GM19239 (cell line): ENCODE results near the gene SNX33.
"Not testable (repeated sequence)": the region's sequence is repeated elsewhere in the genome, so short reads cannot be mapped to it uniquely, and the experiment has no call there.

Experiments used
- DNase-seq: peaks from one replicate; pipeline ENCODE4 v3.0.0; 2011; ENCODE audit warnings: low spot score; ENCODE audit not compliant: insufficient read length
- FAIRE-seq: peaks from 2 replicates; lab custom pipeline; 2011; peaks lifted over from hg19 to GRCh38; lab: Jason Lieb, UNC

The SNX33 gene, protein sequence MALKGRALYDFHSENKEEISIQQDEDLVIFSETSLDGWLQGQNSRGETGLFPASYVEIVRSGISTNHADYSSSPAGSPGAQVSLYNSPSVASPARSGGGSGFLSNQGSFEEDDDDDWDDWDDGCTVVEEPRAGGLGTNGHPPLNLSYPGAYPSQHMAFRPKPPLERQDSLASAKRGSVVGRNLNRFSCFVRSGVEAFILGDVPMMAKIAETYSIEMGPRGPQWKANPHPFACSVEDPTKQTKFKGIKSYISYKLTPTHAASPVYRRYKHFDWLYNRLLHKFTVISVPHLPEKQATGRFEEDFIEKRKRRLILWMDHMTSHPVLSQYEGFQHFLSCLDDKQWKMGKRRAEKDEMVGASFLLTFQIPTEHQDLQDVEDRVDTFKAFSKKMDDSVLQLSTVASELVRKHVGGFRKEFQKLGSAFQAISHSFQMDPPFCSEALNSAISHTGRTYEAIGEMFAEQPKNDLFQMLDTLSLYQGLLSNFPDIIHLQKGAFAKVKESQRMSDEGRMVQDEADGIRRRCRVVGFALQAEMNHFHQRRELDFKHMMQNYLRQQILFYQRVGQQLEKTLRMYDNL

DNA sequence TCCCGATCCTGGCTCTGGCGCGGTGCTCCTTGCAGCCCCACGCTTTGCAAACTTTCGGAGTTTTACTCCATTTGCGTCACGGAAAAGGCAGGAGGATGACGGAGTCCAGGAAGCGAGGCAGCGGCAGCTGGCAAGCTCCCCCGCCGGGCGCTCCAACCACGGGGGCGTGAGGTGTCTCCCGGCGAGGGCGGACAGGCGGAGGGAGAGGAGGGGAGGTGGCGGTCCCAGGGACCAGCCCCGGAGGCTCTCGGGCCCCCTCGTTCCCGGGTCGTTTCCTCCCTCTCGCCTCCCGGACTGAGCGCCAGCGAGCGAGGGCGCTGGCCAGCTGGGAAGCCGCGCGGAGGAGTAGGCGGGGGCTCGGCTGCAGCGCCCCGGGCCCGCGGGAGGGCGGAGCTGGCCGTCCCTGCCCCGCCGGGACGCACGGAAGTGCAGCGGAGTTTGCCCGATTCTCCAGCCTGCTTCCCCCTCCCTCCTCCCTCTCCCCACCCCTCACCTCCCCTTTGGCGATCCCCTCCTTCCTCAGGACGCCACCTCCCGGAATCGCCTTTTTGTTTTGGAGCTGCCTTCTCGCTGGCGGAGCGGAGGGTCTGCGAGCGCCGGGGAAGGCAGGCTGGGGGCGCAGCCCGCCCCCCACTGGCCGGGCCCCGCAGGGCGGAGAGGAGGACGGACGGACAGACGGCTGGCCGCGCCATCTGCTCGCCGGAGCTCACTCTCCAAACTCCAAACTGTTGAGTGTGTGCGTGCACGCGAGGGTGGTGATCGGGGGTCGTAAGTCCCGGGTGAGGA lies at the start of gene SNX33:
SNX33 (plus strand) TSS at position 543 of the 786 bp plus-strand sequence. CDS start 1,191 bp downstream, outside the sequence.
- peak; percentile 57 for DNase-seq
- FAIRE-seq: peak; percentile 57

- FAIRE-seq (no peak), DNase-seq (no peak)
These were observed 49.4 kb upstream of the SNX33 start for GRCh38 chr15:75598361-75598760.

- DNase-seq: no peak
- no peak for FAIRE-seq
These were observed 48.3 kb upstream of the SNX33 start for GRCh38 chr15:75599401-75599800.

DNA sequence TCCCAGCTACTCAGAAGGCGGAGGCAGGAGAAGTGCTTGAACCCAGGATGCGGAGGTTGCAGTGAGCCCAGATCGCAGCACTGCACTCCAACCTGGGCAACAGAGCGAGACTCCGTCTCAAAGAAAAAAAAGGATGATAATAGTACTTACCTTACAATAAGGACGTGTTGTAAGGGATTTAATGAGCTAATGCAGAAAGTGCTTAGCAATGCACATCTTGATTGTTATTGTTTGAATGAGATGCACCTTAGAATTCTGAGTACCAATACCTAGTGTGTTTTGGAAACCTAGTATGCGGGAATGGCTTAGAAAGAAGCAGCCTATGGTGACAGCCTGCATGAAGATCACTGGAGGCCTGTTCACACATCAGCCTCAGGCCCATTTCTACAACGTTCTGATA lies 41.7 kb upstream of the SNX33 start:
- DNase-seq: no peak

GRCh38 chr15:75606711-75607699 lies 40.7 kb upstream of the SNX33 start:
- DNase-seq: no peak
- FAIRE-seq: no peak

More for the DNA sequence above, 41.7 kb upstream of the SNX33 start:
- no peak for FAIRE-seq

- FAIRE-seq: no peak
These were observed 30.9 kb upstream of the SNX33 start for GRCh38 chr15:75616766-75617165.

DNA sequence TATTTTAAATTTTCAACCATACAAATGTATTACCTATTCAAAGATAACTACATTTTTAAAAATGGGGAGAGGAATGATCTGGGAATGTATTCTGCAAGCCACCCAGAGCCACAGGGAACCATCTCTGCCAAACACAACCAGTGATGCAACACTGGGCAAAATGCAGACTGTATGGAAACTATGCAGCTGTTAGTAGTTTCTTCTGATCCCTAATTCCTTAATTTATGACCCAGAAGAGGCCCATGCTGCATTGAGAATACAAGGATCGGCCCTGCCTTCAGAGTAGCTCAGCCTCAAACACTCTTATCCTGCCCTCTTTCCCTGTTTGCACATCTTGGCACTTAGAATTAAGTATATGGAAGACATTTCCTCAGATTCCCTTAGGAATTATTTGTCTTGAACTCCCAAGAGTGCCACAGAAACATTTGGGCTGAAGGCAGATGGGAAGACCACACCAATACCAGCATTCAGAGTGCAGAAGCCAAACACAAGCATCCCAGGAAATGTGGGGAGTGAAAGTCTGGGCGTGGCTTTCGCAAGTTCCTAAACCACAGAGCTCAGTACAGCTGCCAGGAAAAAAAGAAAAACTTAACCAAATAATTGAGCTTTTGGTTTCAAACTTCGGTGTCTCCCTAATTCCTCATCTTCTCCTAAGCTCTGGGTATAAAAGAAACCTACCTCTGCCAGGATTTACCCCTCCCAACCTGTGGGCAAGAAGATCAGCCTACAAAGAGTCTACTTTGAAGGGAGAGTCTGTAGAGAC lies 27.5 kb upstream of the SNX33 start:
- DNase-seq: no peak
- no peak for FAIRE-seq

More at GRCh38 chr15:75616766-75617165, 30.9 kb upstream of the SNX33 start:
- DNase-seq: no peak

DNA sequence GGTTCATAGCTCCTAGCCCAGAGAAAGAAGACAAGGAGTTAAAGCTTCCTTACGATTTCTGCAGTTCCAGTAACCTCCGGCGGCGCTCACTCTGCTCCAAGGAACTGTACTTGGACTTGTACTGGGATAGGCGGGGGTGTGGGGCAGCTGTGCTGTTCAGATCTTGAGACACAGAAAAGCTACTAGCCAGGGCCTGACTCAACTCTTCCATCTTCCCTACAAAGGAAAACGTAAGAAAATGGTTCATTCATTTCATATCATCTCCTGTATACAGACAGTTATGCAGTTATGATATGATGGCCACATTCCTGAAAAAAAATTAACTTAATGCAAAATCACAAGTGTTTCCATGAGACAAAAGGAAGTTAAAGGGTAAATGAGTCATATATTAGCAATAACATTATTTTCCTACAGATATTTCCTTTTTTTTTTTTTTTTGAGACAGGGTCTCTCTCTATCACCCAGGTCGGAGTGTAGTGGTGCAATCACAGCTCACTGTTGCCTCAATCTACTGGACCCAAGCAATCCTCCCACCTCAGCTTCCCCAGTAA lies 26.8 kb upstream of the SNX33 start:
- DNase-seq (no peak), FAIRE-seq (no peak)

- DNase-seq (no peak), FAIRE-seq (no peak)
These were observed 25.2 kb upstream of the SNX33 start for GRCh38 chr15:75622505-75622904.

DNA sequence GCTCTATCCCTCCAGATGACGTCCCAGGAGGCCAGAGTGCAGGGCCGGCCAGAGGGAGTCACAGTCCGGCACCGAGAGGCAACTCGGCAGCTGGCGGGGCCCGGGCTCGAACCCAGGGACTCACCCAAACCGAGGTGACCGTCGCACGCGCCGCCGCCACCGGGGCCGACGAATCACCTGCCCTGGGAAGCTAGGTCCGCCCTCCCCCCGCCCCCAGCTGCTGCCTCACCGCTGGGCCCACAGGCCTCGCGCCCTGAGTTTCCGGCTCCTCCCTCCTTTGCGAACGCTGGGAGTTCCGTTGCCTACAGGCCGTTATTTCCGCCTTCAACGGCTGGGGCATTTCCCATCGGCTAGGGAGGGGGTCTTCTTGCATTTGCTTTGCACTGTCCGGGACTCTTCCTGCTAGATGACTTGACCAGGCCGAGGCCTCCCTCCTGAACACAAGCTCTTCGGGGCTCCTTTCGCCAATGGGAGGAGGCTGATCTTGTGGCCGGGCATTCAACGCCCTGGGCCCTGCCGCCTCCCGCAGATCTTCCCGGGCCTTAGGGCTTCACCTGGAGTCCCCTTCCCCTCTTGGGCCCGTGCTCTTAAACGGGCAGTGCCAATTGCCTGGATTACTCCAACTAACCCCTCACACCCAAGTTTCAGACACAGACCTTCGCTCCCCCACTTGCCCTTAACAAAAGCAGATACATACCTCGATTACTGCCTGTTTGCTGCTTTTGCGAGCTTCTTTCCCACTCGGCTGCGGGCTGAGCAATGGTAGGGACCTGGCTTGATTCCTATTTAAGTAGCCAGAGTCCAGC lies 22.0 kb upstream of the SNX33 start, which contains the start of gene SNUPN:
SNUPN (minus strand) TSS at position 184 of the 806 bp plus-strand sequence. CDS start 4,674 bp downstream, outside the sequence.
- DNase-seq (peak; percentile 96), FAIRE-seq (peak; percentile 90)

DNA sequence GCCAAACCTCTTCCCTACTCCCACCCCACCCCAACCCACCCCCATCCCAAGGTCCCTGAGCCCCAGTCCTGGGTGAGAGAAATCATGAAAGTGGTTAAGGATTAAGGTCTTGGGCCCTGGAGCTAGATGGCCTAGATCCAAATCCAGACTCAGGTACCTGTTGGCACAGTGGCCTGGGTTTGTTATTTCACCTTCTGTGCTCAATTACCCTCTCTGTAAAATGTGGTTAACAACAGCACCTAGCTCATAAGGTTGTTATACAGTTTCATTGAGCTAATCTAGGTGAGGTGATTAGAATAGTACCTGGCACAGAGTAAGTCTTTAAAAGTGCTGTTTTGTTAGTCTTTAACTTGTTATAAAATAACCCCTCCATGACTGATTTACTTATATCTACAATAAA lies 15.8 kb upstream of the SNX33 start:
- FAIRE-seq: no peak
- DNase-seq: no peak

DNA sequence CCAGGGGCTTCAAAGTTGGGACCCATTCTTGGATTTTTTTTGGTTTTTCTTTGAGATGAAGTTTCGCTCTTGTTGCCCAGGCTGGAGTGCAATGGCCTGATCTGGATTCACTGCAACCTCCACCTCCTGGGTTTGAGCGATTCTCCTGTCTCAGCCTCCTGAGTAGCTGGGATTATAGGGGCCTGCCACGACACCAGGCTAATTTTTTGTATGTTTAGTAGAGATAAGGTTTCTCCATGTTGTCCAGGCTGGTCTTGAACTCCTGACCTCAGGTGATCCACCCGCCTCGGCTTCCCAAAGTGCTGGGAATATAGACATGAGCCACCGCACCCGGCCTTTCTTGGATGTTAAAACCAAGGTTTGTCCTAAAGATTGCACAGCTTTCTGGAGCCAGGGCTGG lies 13.8 kb upstream of the SNX33 start:
- FAIRE-seq, DNase-seq: not testable (repeated sequence)

DNA sequence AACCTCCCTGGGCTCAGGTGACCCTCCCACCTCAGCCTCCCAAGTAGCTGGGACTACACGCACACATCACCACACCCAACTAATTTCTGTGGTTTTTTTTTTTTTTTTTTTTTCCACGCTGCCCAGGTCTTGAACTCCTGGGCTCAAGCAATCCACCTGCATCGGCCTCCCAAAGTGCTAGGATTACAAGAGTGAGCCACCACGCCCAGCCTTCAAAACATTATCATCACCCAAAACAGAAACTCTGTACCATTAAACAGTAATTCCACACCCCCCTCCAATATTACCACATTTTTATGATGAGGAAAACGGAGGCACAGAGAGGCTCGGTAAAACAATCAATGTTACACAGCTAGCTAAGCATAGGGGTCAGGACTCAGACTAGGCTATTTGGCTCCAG lies 11.7 kb upstream of the SNX33 start:
- no peak for FAIRE-seq
- no peak for DNase-seq

- DNase-seq: no peak
- no peak for FAIRE-seq
These were observed 10.3 kb upstream of the SNX33 start for GRCh38 chr15:75637245-75638009.

- no peak for DNase-seq
- FAIRE-seq: peak; percentile 84
These were observed 8.5 kb upstream of the SNX33 start for GRCh38 chr15:75639191-75639708.

- peak; percentile 89 for DNase-seq
- FAIRE-seq: peak; percentile 99
These were observed 7.8 kb upstream of the SNX33 start, which contains the start of gene IMP3 for GRCh38 chr15:75639709-75640482. TSS of gene IMP3 (minus strand) at chr15:75640224. CDS start at chr15:75640168, 56 bp downstream.
